ENCODE data around the gene SRGAP1. TPM values are rescaled to one million over a fixed set of nuclear protein-coding genes. Genes with fewer than 3 reads are reported as not detected.

SRGAP1 gene
- polyA plus RNA-seq, 1 donor from 2014 or later, result 4.8 TPM

- Histone ChIP-seq H3K9me3 (ENCODE audit: low read length) (no peaks in the 10 kb centered on the region), H3K9me2 (ENCODE audit: insufficient read depth, low read length) (no peaks in the 10 kb centered on the region), H3K27ac (ENCODE audit: low read length) (no peak overlapping the region), H3K4me3 (ENCODE audit: low read length) (no peak overlapping the region), H4K20me1 (ENCODE audit: insufficient read depth) (no peaks in the 10 kb centered on the region), H3K4me2 (ENCODE audit: low read length) (no peak overlapping the region), H3F3A (ENCODE audit: insufficient read depth, low read length, poor library complexity, severe bottlenecking) (no peaks in the 10 kb centered on the region), H2AFZ (ENCODE audit: low read depth, low read length) (no peak overlapping the region), H3K36me3 (ENCODE audit: insufficient read depth, low read length) (no peaks in the 10 kb centered on the region), H3K9ac (ENCODE audit: low read length) (no peak overlapping the region), H3K79me2 (replicated peaks; ENCODE audit: insufficient read depth, low read length) (peaks cover 21% of the 10 kb centered on the region), H3K27me3 (ENCODE audit: insufficient read depth, low read depth, low read length) (no peaks in the 10 kb centered on the region)
- TF ChIP-seq SMC3 (conservative IDR thresholded peaks at IDR 0.05; ENCODE audit: poor library complexity), result no peak
- no peak for TF ChIP-seq CTCF (IDR thresholded peaks at IDR 0.05; ENCODE audit: poor library complexity, severe bottlenecking)
- TF ChIP-seq EP300 (conservative IDR thresholded peaks at IDR 0.05; ENCODE audit: poor library complexity, severe bottlenecking), result no peak
- no peak for TF ChIP-seq RAD21 (conservative IDR thresholded peaks at IDR 0.05)
- TF ChIP-seq REST (IDR thresholded peaks at IDR 0.05; ENCODE audit: borderline replicate concordance), result no peak
- no peak for TF ChIP-seq MXI1 (conservative IDR thresholded peaks at IDR 0.05; ENCODE audit: poor library complexity, severe bottlenecking)
- no peak for TF ChIP-seq POLR2AphosphoS5 (IDR thresholded peaks at IDR 0.05)
- no peak for TF ChIP-seq TAF1 (IDR thresholded peaks at IDR 0.05; ENCODE audit: low read depth)
- TF ChIP-seq EZH2 (IDR thresholded peaks at IDR 0.05; ENCODE audit: borderline replicate concordance, insufficient read depth, low read length, poor library complexity, severe bottlenecking), result no peak
Measured at GRCh38 chr12:63863658-63864453, 19.4 kb downstream of the SRGAP1 start.

GRCh38 chr12:63864454-63864706 is 19.9 kb downstream of the SRGAP1 start:
- no peaks in the 10 kb centered on the region for H4K20me1 ChIP-seq (ENCODE audit: insufficient read depth)
- H3K4me3 ChIP-seq (ENCODE audit: low read length), result no peak overlapping the region
- no peak overlapping the region for H3K9ac ChIP-seq (ENCODE audit: low read length)
- no peak overlapping the region for H3K4me2 ChIP-seq (ENCODE audit: low read length)
- H3K9me2 ChIP-seq (ENCODE audit: insufficient read depth, low read length), result no peaks in the 10 kb centered on the region
- no peaks in the 10 kb centered on the region for H3K36me3 ChIP-seq (ENCODE audit: insufficient read depth, low read length)
- TF ChIP-seq REST (IDR thresholded peaks at IDR 0.05; ENCODE audit: borderline replicate concordance), result no peak
- no peak for TF ChIP-seq CTCF (IDR thresholded peaks at IDR 0.05; ENCODE audit: poor library complexity, severe bottlenecking)
- TF ChIP-seq RAD21 (conservative IDR thresholded peaks at IDR 0.05), result no peak
- TF ChIP-seq MXI1 (conservative IDR thresholded peaks at IDR 0.05; ENCODE audit: poor library complexity, severe bottlenecking), result no peak
- TF ChIP-seq EP300 (conservative IDR thresholded peaks at IDR 0.05; ENCODE audit: poor library complexity, severe bottlenecking), result no peak
- TF ChIP-seq SMC3 (conservative IDR thresholded peaks at IDR 0.05; ENCODE audit: poor library complexity), result no peak
- no peak for TF ChIP-seq EZH2 (IDR thresholded peaks at IDR 0.05; ENCODE audit: borderline replicate concordance, insufficient read depth, low read length, poor library complexity, severe bottlenecking)
- no peak for TF ChIP-seq TAF1 (IDR thresholded peaks at IDR 0.05; ENCODE audit: low read depth)
- TF ChIP-seq POLR2AphosphoS5 (IDR thresholded peaks at IDR 0.05), result no peak
- peaks cover 21% of the 10 kb centered on the region for H3K79me2 ChIP-seq (replicated peaks; ENCODE audit: insufficient read depth, low read length)
- no peaks in the 10 kb centered on the region for H3K9me3 ChIP-seq (ENCODE audit: low read length)
- no peak overlapping the region for H3K27ac ChIP-seq (ENCODE audit: low read length)
- H3K27me3 ChIP-seq (ENCODE audit: insufficient read depth, low read depth, low read length), result no peaks in the 10 kb centered on the region
- no peak overlapping the region for H2AFZ ChIP-seq (ENCODE audit: low read depth, low read length)
- no peaks in the 10 kb centered on the region for H3F3A ChIP-seq (ENCODE audit: insufficient read depth, low read length, poor library complexity, severe bottlenecking)

All from neural cell (in vitro differentiated cells).